HG03442 (cell line): ENCODE data around the gene CUX1.
"Not testable (repeated sequence)": the region's sequence is repeated elsewhere in the genome, so short reads cannot be mapped to it uniquely, and the experiment has no call there.

Experiments used
- ATAC-seq: cut with Tn5 transposase; IDR thresholded peaks from one replicate; pipeline ENCODE4 v1.9.1; 2021; ENCODE audit warnings: mild to moderate bottlenecking, moderate library complexity; ENCODE audit not compliant: unreplicated experiment

CUX1 gene

GRCh38 chr7:102036958-102037357, 219.5 kb downstream of the CUX1 start:
- ATAC-seq, result no peak

DNA sequence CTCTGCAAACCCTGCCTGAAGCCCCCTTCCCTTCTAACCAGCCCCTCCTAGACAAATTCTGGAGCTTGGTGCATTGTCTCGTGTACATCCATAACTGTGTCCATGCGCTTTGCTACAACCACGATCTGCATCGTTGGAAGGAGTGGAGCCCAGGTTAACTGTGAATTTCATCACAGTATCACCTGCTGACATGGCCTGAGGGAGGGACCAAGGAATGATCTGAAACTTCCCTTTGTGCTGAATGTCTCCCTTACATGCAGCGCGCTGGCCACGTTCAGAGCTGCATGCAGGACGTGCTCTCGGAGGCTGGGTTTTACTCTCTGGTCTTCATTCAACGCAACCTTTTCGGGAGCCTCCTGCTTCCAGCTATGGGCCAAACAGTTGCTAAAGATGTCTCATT, 222.3 kb downstream of the CUX1 start:
- no peak for ATAC-seq

DNA sequence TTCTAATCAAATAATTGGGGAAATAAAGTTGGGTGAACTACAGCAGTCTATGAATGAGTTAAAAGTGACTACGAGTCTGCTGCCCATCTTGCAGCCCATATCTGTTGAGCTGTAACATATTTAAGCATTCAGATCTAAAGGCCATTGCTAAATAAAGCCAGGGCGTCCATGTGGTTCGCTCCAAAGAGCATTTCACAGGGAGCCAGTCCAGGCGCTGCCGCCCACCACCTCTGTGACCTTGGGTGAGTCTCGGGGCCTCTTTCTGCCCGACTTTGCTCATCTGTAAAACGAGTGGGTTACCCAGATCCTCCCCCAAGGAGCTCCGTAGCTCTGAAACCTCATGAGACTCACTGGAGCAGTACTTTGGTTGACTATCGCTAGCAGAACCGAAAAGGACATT, 223.1 kb downstream of the CUX1 start:
- no peak for ATAC-seq

- ATAC-seq, result no peak
Measured at GRCh38 chr7:102042016-102042656, 224.7 kb downstream of the CUX1 start.

GRCh38 chr7:102042796-102043195, 225.4 kb downstream of the CUX1 start:
- not testable (repeated sequence) for ATAC-seq

DNA sequence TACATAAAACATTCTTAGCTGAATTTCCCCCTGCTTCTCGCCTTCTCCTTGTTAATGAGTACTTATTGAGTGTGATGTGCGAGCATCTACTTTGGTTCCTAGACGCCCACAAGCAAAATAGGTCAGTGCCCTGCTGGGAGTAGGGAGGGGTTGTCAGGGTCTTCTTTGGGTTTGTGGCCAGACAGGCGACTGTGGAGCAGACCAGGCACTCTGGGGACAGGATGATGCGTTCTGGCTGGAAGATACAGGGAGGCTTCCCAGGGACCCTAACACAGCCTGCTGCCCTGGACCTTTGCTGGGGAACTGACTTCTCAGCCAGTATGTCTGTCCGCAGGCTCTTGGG, 227.2 kb downstream of the CUX1 start:
- ATAC-seq, result no peak

DNA sequence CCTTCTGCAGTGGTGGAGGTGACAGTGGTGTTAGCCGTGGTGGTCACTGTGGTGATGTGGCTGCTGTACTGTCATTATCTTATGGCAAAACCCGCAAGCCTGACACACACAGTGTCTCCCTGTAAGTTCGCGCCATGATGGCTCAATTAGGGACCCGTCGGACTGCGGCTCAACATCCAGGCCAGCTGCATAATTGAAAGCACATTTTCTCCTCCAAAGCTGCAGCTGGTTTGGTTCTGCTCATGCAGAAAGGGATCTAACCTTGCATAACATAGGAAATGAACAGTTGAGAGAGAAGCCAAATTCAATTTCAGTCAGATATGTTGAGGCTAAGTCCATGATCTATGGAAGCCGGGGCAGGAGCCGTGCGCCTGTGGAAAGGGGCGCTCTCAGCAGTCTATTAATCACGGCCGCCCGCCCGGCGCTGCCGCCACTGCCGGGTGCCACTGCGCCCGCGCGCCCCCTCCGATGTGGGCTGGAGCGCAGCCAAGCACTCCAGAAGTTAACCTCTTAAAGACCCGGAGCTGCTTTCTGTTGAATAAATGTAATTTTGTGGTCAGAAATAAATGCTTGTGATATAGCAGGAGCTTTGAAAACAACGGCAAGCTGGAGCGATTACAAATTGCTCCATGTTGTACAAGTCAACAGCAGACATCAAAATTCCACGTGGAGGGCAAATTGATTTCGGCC, 227.7 kb downstream of the CUX1 start:
- ATAC-seq, result no peak

DNA sequence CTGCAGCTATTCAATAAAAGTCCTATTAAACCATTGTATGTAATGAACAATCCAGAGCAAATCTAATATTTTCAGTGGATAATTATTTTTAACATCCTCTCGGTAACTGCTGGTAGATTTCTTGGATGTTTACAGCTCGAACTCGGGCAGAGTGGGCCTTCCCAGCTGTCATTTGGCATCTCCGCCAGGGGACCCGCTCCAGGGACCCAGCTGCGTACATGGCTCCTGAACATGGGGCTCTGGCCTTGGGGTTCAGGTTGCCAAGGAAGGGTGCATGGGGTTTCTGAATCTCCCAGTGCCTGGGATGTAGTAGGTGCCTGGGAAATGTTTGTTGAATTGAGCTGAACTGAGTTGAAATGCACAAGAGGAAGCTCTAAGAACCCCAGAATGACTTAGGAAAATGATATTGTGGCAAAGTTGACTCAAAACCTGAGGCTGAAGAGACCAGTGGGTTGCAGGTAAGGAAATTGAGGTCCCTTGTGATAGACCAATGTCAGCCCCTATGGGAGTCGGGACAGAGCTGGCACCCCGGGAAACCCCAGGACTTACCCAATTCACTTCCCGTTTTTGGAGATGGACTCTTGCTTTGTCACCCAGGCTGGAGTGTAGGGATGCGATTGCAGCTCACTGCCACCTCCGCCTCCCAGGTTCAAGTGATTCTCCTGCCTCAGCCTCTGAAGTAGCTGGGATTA, 228.4 kb downstream of the CUX1 start:
- ATAC-seq, result no peak

DNA sequence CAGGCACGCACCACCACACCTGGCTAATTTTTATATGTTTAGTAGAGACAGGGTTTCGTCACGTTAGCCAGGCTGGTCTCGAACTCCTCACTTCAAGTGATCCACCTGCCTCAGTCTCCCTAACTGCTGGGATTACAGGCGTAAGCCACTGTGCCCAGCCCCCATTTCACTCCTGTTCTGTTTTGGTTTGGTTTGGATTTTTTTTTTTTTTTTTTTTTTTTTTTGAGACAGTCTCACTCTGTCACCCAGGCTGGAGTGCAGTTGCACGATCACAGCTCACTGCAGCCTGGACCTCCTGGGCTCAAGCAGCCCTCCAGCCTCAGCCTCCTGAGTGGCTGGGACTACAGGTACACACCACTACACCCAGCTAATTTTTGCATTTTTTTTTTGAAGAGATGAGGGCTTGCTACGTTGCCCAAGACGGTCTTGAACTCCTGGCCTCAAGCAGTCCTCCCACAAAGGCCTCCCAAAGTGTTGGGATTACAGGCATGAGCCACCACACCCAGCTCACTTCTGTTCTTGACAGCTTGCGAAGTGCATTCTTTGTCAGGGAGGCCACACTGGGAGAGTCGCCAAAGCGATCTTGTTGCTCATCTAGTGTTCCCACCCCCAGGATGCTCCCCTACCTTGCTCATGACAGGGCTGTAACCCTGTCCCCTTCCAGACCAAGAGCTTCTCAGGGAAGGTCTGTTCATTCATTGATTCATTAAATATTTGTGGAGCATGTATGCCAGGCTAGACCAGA, 229.1 kb downstream of the CUX1 start:
- ATAC-seq, result no peak

- ATAC-seq, result no peak
Measured at GRCh38 chr7:102047167-102047566, 229.7 kb downstream of the CUX1 start.

DNA sequence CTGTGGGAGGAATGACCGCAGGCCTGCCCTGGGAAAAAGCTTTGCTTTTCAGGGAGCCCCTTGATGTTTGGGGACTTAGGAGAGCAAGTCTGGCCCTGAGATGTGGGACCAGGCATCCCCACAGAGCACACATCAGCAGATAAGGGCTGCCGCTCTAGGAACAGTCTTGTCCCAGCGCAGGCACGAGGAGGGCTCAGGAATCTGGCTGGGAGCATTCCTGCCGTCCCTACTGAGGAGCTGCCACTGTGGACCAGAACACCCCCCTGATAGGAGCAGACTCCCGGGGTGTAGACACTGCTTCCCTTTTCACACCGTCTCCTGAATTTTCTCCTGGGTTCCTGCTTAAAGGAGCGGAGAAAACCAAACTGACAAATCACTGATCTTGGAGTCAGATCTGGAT, 232.3 kb downstream of the CUX1 start:
- no peak for ATAC-seq

DNA sequence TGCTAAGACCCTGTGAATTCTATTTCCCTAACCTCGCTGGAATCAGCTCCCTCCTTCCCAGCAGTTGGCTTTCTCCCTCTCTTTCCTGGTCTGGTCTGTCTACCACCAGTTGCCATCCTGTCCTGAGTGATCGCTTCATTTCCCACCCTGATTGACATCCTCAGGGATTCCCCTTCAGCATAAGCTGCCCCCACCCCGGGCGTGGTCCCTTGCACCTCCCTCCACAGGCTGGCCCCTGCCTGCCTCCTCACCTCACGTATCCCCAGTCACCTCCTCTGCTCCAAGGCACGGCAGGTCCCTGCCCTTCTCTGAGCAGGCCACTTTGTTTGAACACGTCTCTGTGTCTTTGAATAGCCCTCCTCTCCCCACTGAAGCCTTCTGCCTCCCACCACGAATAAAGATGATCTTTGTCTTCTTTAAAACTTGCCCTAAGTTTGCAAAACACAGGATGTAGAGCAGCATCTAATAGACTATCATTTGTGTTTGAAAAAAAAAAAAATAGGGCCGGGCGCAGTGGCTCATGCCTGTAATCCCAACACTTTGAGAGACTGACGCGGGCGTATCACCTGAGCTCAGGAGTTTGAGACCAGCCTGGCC, 233.5 kb downstream of the CUX1 start:
- ATAC-seq, result no peak

GRCh38 chr7:102051736-102052135, 234.3 kb downstream of the CUX1 start:
- ATAC-seq, result not testable (repeated sequence)

GRCh38 chr7:102054158-102054557, 236.7 kb downstream of the CUX1 start:
- no peak for ATAC-seq

GRCh38 chr7:102055181-102055976, 238.0 kb downstream of the CUX1 start:
- ATAC-seq, result no peak

- ATAC-seq, result no peak
Measured at GRCh38 chr7:102059524-102059923, 242.1 kb downstream of the CUX1 start.

- no peak for ATAC-seq
Measured at GRCh38 chr7:102061354-102061945, 244.0 kb downstream of the CUX1 start.

DNA sequence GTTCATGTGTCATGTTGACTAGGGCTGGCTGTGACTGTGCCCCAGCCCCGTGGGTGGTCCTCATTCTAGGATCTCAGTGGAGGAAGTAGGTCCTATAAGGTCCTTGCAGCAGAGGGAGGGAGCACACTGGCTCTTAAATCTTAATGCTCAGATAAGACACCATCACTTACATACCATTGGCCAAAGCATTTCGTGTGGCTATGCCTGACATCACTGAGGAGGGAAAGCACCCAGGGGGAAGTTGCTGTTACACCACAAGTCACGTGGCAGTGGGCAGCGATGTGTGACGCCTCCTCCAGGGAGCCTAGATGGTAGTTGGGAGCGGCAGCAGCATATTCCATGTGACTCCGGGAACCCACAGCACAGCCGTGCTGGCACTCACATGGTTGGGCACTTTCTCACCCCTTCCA, 244.6 kb downstream of the CUX1 start:
- peak; percentile 94 for ATAC-seq

GRCh38 chr7:102063690-102064180, 246.3 kb downstream of the CUX1 start:
- ATAC-seq, result no peak
